NCI-H524 (cell line): Measurements from ENCODE around the gene OXLD1.

Experiments used
- DNase-seq, 2 experiments: peaks; one replicate each; lab custom pipeline; 2025; lab: John Stamatoyannopoulos, UW

OXLD1 gene

GRCh38 chr17:81702934-81703746 is 36.7 kb upstream of the OXLD1 start, which contains the start of gene MRPL12:
Gene MRPL12, plus strand, starts transcription at chr17:81703367. Its CDS starts 135 bp downstream, at chr17:81703502.
- peak; percentile 96 to 99 for DNase-seq

GRCh38 chr17:81701288-81702071 is 35.1 kb upstream of the OXLD1 start:
- DNase-seq: peak in 1 of 2 experiments; percentile 40

GRCh38 chr17:81700353-81701287 is 34.2 kb upstream of the OXLD1 start:
- no peak for DNase-seq

GRCh38 chr17:81697261-81698044 is 31.0 kb upstream of the OXLD1 start:
- no peak for DNase-seq

- DNase-seq: no peak
Observed at GRCh38 chr17:81696218-81696941, 30.0 kb upstream of the OXLD1 start.

- no peak for DNase-seq
Observed at GRCh38 chr17:81695801-81696200, 29.4 kb upstream of the OXLD1 start.

- DNase-seq: no peak
Observed at GRCh38 chr17:81695211-81695610, 28.8 kb upstream of the OXLD1 start.

- DNase-seq: no peak
Observed at GRCh38 chr17:81694810-81695209, 28.4 kb upstream of the OXLD1 start.

GRCh38 chr17:81693509-81694210 is 27.3 kb upstream of the OXLD1 start:
- no peak for DNase-seq

- DNase-seq: no peak
Observed at GRCh38 chr17:81691608-81692007, 25.2 kb upstream of the OXLD1 start.

GRCh38 chr17:81691196-81691595 is 24.8 kb upstream of the OXLD1 start:
- no peak for DNase-seq

- no peak for DNase-seq
Observed at GRCh38 chr17:81690549-81690948, 24.1 kb upstream of the OXLD1 start.

- no peak for DNase-seq
Observed at GRCh38 chr17:81690066-81690465, 23.7 kb upstream of the OXLD1 start.

- no peak for DNase-seq
Observed at GRCh38 chr17:81688616-81689015, 22.2 kb upstream of the OXLD1 start.

GRCh38 chr17:81687770-81688541 is 21.6 kb upstream of the OXLD1 start:
- no peak for DNase-seq

- DNase-seq: no peak
Observed at GRCh38 chr17:81686614-81687013, 20.2 kb upstream of the OXLD1 start.

GRCh38 chr17:81685108-81685507 is 18.7 kb upstream of the OXLD1 start:
- no peak for DNase-seq

- no peak for DNase-seq
Observed at GRCh38 chr17:81684442-81684911, 18.1 kb upstream of the OXLD1 start.
